ENCODE data around the gene LAMA3.

DNA sequence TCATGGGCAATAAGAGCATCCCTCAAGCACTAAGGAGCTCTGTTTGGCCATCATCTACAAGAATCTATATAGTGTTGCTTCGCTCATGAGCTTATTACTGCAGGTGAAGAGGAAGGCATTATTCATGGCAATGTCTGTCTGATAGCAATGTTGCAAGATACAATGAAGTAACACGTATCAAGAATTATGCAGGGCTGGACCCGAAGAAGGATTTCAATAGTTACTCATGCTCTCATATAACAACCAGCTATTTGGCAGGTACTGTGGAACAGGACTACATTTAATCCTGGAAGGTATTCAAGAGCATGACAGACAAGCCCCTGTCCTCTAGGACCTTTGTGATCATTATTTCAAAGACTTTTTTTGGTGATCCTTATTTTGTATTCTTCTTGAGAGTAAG, 109.6 kb downstream of the LAMA3 start:
- TF ChIP-seq, protein P1, sequence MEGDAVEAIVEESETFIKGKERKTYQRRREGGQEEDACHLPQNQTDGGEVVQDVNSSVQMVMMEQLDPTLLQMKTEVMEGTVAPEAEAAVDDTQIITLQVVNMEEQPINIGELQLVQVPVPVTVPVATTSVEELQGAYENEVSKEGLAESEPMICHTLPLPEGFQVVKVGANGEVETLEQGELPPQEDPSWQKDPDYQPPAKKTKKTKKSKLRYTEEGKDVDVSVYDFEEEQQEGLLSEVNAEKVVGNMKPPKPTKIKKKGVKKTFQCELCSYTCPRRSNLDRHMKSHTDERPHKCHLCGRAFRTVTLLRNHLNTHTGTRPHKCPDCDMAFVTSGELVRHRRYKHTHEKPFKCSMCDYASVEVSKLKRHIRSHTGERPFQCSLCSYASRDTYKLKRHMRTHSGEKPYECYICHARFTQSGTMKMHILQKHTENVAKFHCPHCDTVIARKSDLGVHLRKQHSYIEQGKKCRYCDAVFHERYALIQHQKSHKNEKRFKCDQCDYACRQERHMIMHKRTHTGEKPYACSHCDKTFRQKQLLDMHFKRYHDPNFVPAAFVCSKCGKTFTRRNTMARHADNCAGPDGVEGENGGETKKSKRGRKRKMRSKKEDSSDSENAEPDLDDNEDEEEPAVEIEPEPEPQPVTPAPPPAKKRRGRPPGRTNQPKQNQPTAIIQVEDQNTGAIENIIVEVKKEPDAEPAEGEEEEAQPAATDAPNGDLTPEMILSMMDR (IDR thresholded peaks at IDR 0.05; ENCODE audit: poor library complexity, severe bottlenecking), result no peak
- TF ChIP-seq RAD21 (conservative IDR thresholded peaks at IDR 0.05) (no peak), EP300 (conservative IDR thresholded peaks at IDR 0.05; ENCODE audit: poor library complexity, severe bottlenecking) (no peak), EZH2 (IDR thresholded peaks at IDR 0.05; ENCODE audit: borderline replicate concordance, insufficient read depth, low read length, poor library complexity, severe bottlenecking) (no peak)
